HG02610 (cell line): Measurements from ENCODE around the gene SLC15A4.

ENCODE experiments used
- ATAC-seq: cut with Tn5 transposase; IDR thresholded peaks from one replicate; pipeline ENCODE4 v1.9.1; 2021; ENCODE audit warnings: mild to moderate bottlenecking, moderate library complexity; ENCODE audit not compliant: unreplicated experiment

Gene SLC15A4

DNA sequence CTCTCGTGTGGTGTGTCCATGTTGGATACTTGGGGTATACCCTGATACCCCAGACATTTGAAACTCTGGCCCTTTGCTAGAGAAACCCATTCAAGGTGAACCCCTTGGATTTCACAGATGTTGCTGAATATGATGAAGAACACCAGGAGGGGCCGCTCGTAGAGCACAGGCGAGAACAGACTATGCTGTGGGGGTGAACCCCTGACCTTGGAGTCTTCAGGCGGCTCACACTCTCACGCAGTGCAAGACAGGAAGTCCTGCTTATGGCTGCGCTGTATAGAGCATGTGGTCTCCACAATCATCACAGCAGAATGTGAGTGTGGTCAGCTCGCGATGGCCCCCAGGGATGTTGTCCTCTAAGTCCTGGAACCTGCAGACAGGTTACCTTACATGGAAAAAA lies 60.4 kb downstream of the SLC15A4 start:
- no peak for ATAC-seq

- ATAC-seq: no peak
Measured at GRCh38 chr12:128761379-128761790, 62.4 kb downstream of the SLC15A4 start.

DNA sequence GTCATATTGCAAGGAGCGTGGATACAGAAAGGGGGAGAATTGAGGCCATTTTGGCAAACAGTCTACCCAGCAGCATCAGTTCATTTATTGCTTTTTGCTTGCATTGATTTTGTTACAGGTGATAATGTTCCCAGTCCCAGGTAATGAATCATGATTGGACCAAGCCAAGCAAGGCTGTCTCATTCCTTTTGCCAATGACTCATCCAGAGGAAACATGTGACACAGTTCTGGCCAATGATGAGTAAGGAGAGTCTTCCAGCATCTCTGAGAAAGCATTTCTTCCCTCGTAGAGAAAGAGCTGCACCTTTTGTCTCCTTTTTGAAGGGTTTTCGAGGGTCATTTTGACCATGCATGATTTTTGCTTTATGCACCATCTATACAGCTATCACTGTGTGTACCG lies 68.2 kb downstream of the SLC15A4 start:
- ATAC-seq: no peak

GRCh38 chr12:128754275-128754674 lies 69.5 kb downstream of the SLC15A4 start:
- no peak for ATAC-seq

DNA sequence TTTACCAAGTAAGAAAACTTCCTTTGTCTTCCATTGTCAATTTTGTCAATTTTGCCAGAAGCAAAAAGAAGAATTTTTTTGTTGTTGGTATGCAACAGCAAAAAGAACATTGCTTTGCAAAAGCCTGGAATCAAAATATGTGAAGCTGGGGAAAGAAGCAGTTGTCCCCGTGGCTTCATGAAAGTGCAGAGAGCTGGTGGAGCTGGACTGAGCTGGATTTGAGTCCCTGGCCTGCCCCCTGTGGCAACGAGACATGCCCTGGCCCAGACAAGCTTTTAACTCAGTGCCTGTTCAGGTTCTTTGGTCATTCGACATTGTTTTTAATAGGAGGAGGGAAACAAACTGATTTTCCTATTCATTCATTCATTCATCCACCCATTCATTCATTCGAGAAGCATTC lies 70.3 kb downstream of the SLC15A4 start:
- no peak for ATAC-seq

GRCh38 chr12:128752386-128752785 lies 71.4 kb downstream of the SLC15A4 start:
- ATAC-seq: no peak

GRCh38 chr12:128747441-128747840 lies 76.3 kb downstream of the SLC15A4 start:
- no peak for ATAC-seq

- no peak for ATAC-seq
Measured at GRCh38 chr12:128745772-128746689, 77.7 kb downstream of the SLC15A4 start.

- no peak for ATAC-seq
Measured at GRCh38 chr12:128743916-128744315, 79.8 kb downstream of the SLC15A4 start.
